Neural progenitor cell (in vitro differentiated cells): ENCODE measurements around the gene NOL3. TPM values are rescaled to one million over a fixed set of nuclear protein-coding genes. Genes with fewer than 3 reads are reported as not detected.

ENCODE experiments used
- DNase-seq: peaks from one replicate; pipeline ENCODE4 v3.0.0-alpha.2; 2016; ENCODE audit warnings: low spot score
- H2AFZ ChIP-seq: fragments of 200-600 bp; sonication (generic); replicated peaks from 2 replicates; pipeline ENCODE4 v1.6.1; 2016; ENCODE audit warnings: antibody characterized with exemption
- H3F3A ChIP-seq: fragments of 200-600 bp; sonication (generic); 2 replicates; pipeline ENCODE4 v1.6.1; 2016; ENCODE audit warnings: antibody characterized with exemption, low read depth
- H3K27ac ChIP-seq: fragments of 200-600 bp; sonication (generic); 2 replicates; pipeline ENCODE4 v1.5.1; 2016; ENCODE audit warnings: mild to moderate bottlenecking
- H3K27me3 ChIP-seq: fragments of 200-600 bp; sonication (generic); 2 replicates; pipeline ENCODE4 v1.6.1; 2016; ENCODE audit warnings: mild to moderate bottlenecking, moderate library complexity
- H3K36me3 ChIP-seq: fragments of 200-600 bp; sonication (generic); 2 replicates; pipeline ENCODE4 v1.5.1; 2016
- H3K4me1 ChIP-seq: fragments of 200-600 bp; sonication (generic); 2 replicates; pipeline ENCODE4 v1.6.1; 2016; ENCODE audit warnings: mixed run types
- H3K4me2 ChIP-seq: fragments of 200-600 bp; sonication (generic); 2 replicates; pipeline ENCODE4 v1.6.1; 2016
- H3K4me3 ChIP-seq: fragments of 200-600 bp; sonication (generic); 2 replicates; pipeline ENCODE4 v1.5.1; 2016
- H3K79me2 ChIP-seq: fragments of 200-600 bp; sonication (generic); 2 replicates; pipeline ENCODE4 v1.6.1; 2016; ENCODE audit warnings: low read depth
- H3K9ac ChIP-seq: fragments of 200-600 bp; sonication (generic); 2 replicates; pipeline ENCODE4 v1.6.1; 2016
- H3K9me3 ChIP-seq: fragments of 200-600 bp; sonication (generic); 2 replicates; pipeline ENCODE4 v1.5.1; 2016; ENCODE audit warnings: low read depth
- H4K20me1 ChIP-seq: fragments of 200-600 bp; sonication (generic); 2 replicates; pipeline ENCODE4 v1.6.1; 2016; ENCODE audit warnings: low read depth
- H3K27ac Mint-ChIP-seq: 3 replicates; pipeline ENCODE4 v1.8.0; 2021; ENCODE audit warnings: mixed read lengths
- H3K27me3 Mint-ChIP-seq: 2 replicates; pipeline ENCODE4 v1.8.0; 2022; ENCODE audit warnings: low read depth, mild to moderate bottlenecking, inconsistent platforms, moderate library complexity, mixed read lengths; ENCODE audit not compliant: insufficient read depth
- H3K36me3 Mint-ChIP-seq: 3 replicates; pipeline ENCODE4 v1.8.0; 2021; ENCODE audit warnings: mixed read lengths
- H3K4me1 Mint-ChIP-seq: 3 replicates; pipeline ENCODE4 v1.8.0; 2021; ENCODE audit warnings: mixed read lengths
- H3K4me3 Mint-ChIP-seq: 3 replicates; pipeline ENCODE4 v1.8.0; 2021; ENCODE audit warnings: mild to moderate bottlenecking, moderate library complexity, mixed read lengths
- H3K9me3 Mint-ChIP-seq: 3 replicates; pipeline ENCODE4 v1.8.0; 2020; ENCODE audit warnings: mixed read lengths
- CTCF ChIP-seq: fragments of 200-600 bp; sonication (generic); IDR thresholded peaks from 2 replicates; pipeline ENCODE4 v1.5.1; 2017; ENCODE audit warnings: antibody characterized with exemption, mild to moderate bottlenecking
- EZH2 ChIP-seq: fragments of 200-600 bp; sonication (generic); IDR thresholded peaks from 2 replicates; pipeline ENCODE4 v1.6.1; 2017; ENCODE audit warnings: antibody characterized with exemption, mild to moderate bottlenecking, moderate library complexity
- EZH2phosphoT487 ChIP-seq: fragments of 200-600 bp; sonication (generic); IDR thresholded peaks from 2 replicates; pipeline ENCODE4 v1.6.1; 2017; ENCODE audit warnings: antibody characterized with exemption
- total RNA-seq: library from RNA; depleted of rRNA; stranded (reverse); fragments of >200 nt; gene quantifications from 2 replicates; pipeline ENCODE4 v1.2.3, GENCODE V29; 2015; ENCODE audit warnings: low replicate concordance

Gene NOL3
- total RNA-seq, 1 donor from 2014 or later = 0.37 TPM

GRCh38 chr16:67195676-67196075 is 25.3 kb downstream of the NOL3 start:
- no peak for TF ChIP-seq EZH2
- TF ChIP-seq CTCF = no peak
- no peak for TF ChIP-seq EZH2phosphoT487
- H3K27me3 ChIP-seq = no peaks in the 10 kb centered on the region
- peaks cover 14% of the 10 kb centered on the region for H3K4me1 ChIP-seq
- peaks cover 22% of the 10 kb centered on the region for H3K4me1 Mint-ChIP-seq
- H3F3A ChIP-seq = peaks cover 24% of the 10 kb centered on the region
- H2AFZ ChIP-seq = no peak overlapping the region
- no peak overlapping the region for H3K4me3 Mint-ChIP-seq
- peaks cover 5% of the 10 kb centered on the region for H3K27me3 Mint-ChIP-seq
- peaks cover 18% of the 10 kb centered on the region for H3K36me3 Mint-ChIP-seq
- DNase-seq = no peak
- H3K27ac Mint-ChIP-seq = no peak overlapping the region
- no peak overlapping the region for H3K4me2 ChIP-seq
- no peak overlapping the region for H3K27ac ChIP-seq
- H3K9me3 ChIP-seq = no peaks in the 10 kb centered on the region
- no peaks in the 10 kb centered on the region for H3K9me3 Mint-ChIP-seq
- no peak overlapping the region for H3K4me3 ChIP-seq
- H3K36me3 ChIP-seq = no peaks in the 10 kb centered on the region
- no peak overlapping the region for H3K9ac ChIP-seq
- peaks cover 53% of the 10 kb centered on the region for H4K20me1 ChIP-seq
- peaks cover 24% of the 10 kb centered on the region for H3K79me2 ChIP-seq

DNA sequence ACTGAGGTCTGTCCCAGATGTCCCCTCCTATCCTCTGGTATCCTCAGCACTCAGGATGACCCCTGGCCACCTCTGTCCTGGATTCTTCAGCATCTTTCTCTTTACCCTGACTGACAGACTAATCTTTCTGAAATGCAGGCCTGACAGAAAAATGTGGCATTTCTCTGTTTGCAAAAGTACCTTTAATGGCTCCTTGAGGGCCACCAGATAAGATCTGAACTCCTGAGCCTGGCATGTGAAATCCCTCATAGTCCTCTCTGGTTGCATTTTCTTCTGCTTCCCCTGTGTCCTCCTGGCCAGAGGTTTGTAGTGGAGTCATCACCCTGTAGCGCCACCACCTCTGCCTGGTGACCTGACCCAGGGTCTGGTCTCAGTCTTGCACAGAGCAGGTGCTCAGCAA is 26.5 kb downstream of the NOL3 start:
- H3K36me3 Mint-ChIP-seq = peaks cover 18% of the 10 kb centered on the region
- peak overlapping the region; percentile 26 for H3K27ac Mint-ChIP-seq
- peak overlapping the region; percentile 4 for H3K4me3 Mint-ChIP-seq
- no peaks in the 10 kb centered on the region for H3K27me3 ChIP-seq
- no peak overlapping the region for H2AFZ ChIP-seq
- H3K79me2 ChIP-seq = peaks cover 24% of the 10 kb centered on the region
- no peaks in the 10 kb centered on the region for H3K9me3 ChIP-seq
- H3K9ac ChIP-seq = no peak overlapping the region
- H3K9me3 Mint-ChIP-seq = no peaks in the 10 kb centered on the region
- no peak overlapping the region for H3K27ac ChIP-seq
- H3K4me1 ChIP-seq = peaks cover 14% of the 10 kb centered on the region
- H3K4me3 ChIP-seq = no peak overlapping the region
- peaks cover 16% of the 10 kb centered on the region for H3K4me1 Mint-ChIP-seq
- peaks cover 24% of the 10 kb centered on the region for H3F3A ChIP-seq
- H3K27me3 Mint-ChIP-seq = peaks cover 5% of the 10 kb centered on the region
- peaks cover 55% of the 10 kb centered on the region for H4K20me1 ChIP-seq
- TF ChIP-seq EZH2 = no peak
- no peak for TF ChIP-seq EZH2phosphoT487
- no peak for TF ChIP-seq CTCF
- H3K4me2 ChIP-seq = no peak overlapping the region
- no peaks in the 10 kb centered on the region for H3K36me3 ChIP-seq
- DNase-seq = no peak

GRCh38 chr16:67197704-67198103 is 27.4 kb downstream of the NOL3 start:
- no peak overlapping the region for H2AFZ ChIP-seq
- no peaks in the 10 kb centered on the region for H3K27me3 ChIP-seq
- peaks cover 24% of the 10 kb centered on the region for H3F3A ChIP-seq
- H3K4me3 ChIP-seq = no peak overlapping the region
- Mint-ChIP-seq H3K4me3 (no peak overlapping the region), H3K4me1 (peaks cover 13% of the 10 kb centered on the region), H3K27ac (no peak overlapping the region), H3K36me3 (peaks cover 18% of the 10 kb centered on the region), H3K27me3 (peaks cover 8% of the 10 kb centered on the region), H3K9me3 (no peaks in the 10 kb centered on the region)
- H3K9ac ChIP-seq = no peak overlapping the region
- no peak overlapping the region for H3K4me2 ChIP-seq
- H3K36me3 ChIP-seq = no peaks in the 10 kb centered on the region
- no peaks in the 10 kb centered on the region for H3K9me3 ChIP-seq
- TF ChIP-seq CTCF (no peak), EZH2 (no peak), EZH2phosphoT487 (no peak)
- no peak overlapping the region for H3K27ac ChIP-seq
- H3K79me2 ChIP-seq = peaks cover 16% of the 10 kb centered on the region
- peaks cover 49% of the 10 kb centered on the region for H4K20me1 ChIP-seq
- DNase-seq = no peak
- H3K4me1 ChIP-seq = peaks cover 14% of the 10 kb centered on the region
